HG03442 (cell line): ENCODE measurements around the gene DPEP1.
A peak's percentile ranks its signal among the peaks of the same experiment; 100 is the strongest.
"Not testable (repeated sequence)": the region's sequence is repeated elsewhere in the genome, so short reads cannot be mapped to it uniquely, and the experiment has no call there.

Experiments used
- ATAC-seq: cut with Tn5 transposase; IDR thresholded peaks from one replicate; pipeline ENCODE4 v1.9.1; 2021; ENCODE audit warnings: mild to moderate bottlenecking, moderate library complexity; ENCODE audit not compliant: unreplicated experiment

DPEP1 gene

DNA sequence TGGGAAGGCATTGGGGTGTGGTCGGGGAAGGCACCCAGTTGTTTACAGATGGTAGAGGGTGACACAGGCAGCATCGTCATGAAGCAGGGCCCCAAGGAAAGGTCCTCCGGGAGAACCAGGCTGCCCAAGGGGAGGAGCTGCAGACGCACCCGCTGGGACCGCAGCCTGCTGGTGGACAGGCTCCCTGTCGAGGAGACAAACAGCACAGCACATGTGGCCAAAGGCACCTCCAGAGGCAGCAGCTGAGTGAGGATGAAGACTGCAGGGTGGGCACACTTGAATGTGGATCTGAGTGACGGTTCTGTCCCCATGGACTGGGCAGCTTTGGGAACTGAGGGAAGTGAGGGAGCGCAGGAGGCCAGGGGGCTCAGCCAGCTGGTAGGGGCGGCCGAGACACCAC lies 31.7 kb downstream of the DPEP1 start:
- ATAC-seq: no peak

GRCh38 chr16:89646270-89646669 lies 32.8 kb downstream of the DPEP1 start:
- no peak for ATAC-seq

DNA sequence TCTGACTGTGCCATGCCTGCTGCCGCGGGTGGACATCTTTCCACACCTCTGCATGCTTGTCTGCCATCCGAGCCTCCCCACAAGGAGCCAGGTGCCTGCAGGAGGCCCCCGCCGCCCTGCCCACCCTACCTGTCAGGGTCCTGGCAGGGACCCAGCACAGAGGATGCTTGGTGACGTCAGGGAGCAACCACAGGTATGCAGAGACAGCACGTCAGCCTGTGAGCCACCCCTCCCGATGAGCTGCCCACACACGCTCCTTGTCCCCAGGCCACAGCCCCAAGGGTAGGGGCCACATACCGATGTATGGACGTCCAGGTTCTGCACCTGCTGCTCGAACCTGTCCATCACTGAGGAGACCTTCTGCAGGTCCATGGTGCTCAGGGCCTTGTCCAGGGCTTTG lies 33.5 kb downstream of the DPEP1 start:
- no peak for ATAC-seq

DNA sequence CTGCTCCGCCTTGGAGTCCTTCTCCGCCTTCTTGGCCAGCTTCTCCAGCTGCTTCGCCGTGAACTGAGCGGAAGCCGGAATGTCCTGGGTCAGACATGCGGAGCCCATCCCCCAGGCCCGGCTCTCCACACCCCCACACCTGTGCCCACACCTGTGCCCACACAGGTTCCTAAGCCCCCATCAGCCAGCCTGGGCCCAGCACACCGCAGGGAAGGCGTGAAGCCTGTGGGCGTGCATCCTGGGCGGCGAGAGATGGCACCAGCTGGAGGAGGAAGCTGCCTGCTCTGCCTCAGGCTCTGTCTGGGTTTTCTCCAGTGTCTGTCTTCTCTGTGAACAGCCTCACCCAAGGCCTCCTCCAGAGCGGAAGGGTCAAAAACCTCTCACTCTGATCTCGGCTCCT lies 38.1 kb downstream of the DPEP1 start:
- no peak for ATAC-seq

GRCh38 chr16:89653656-89654295 lies 40.3 kb downstream of the DPEP1 start:
- ATAC-seq: no peak

- no peak for ATAC-seq
These were observed 41.7 kb downstream of the DPEP1 start for GRCh38 chr16:89655062-89655643.

DNA sequence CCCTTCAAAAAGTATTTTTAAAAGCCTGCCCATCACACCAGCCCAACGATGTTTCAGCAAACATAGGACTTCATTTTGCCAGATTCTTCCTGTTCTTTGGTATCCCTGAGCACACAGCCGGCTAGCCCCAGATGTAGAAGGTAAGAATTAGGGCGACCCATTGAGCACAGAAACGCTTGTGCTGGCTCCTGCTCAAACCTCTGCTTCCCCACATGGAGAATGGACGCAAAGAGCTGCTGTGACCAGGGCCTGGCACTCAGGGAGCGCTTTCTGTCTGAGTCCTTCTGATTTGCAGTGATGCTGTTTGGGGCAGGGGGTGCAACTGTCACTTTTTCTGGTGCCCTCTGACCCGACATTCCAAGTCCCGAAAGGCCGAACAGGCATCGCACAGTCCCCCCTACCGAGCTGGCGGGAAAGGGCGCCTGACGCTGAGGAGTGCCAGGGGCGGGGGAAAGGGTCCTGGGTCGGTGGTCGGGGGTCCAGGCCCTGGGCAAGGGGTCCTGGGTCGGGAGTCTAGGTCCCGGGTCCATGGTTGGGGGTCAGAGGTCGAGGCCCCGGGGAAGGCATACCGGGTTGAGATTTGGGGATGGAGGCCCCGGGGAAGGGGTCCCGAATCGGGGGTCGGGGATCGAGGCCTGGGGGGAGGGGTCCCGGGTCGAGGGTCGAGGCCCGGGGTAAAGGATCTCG lies 43.1 kb downstream of the DPEP1 start:
- ATAC-seq: no peak

- peak; percentile 84 for ATAC-seq
These were observed 44.2 kb downstream of the DPEP1 start, which contains the start of the genes CHMP1A and SPATA33 for GRCh38 chr16:89657442-89658220. Gene CHMP1A (minus strand): TSS chr16:89657708. CDS start chr16:89657588, 120 bp downstream. Gene SPATA33 (plus strand): TSS chr16:89657836. CDS start chr16:89657912, 76 bp downstream.

DNA sequence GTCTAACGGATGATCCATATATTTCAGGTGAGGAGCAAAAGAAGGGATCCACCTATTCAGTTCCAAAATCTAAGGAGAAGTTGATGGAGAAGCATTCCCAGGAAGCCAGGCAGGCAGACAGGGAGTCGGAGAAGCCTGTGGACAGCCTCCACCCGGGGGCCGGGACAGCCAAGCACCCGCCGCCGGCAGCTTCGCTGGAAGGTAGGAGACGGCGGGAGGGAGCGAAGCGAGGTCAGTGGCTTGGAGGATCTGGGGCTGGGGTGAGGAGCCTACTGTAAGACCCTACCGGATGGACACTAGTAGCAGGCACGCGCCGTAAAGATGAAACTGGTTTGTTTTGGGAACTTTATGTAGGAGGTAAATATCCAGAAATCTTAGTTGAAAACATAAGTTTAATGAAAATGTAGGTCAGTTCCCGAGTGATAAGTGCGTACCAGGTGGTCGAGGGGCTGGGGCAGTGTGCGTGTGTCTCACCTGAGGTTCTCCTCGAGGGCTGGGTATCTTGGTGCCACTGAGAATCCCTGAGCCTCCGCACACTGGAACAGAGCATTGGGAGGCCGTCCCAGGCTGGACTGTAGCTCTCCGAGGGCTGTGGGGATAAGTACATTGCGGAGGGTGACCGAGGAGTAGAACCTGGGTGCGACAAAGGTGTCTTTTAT lies 44.9 kb downstream of the DPEP1 start:
- no peak for ATAC-seq

- ATAC-seq: no peak
These were observed 46.7 kb downstream of the DPEP1 start for GRCh38 chr16:89660146-89660545.

DNA sequence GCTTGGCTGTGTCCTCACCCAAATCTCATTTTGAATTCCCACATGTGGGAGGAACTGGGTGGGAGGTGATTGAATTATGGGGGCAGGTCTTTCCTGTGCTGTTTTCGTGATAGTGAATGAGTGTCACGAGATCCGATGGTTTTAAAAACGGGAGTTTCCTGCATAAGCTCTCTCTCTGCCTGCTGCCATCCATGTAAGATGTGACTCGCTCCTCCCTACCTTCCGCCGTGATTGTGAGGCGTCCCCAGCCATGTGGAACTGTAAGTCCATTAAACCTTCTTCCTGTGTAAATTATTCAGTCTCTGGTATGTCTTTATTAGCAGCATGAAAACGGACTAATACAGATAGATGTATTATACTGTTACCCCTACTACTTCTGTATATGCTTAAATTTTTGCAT lies 47.8 kb downstream of the DPEP1 start:
- no peak for ATAC-seq

DNA sequence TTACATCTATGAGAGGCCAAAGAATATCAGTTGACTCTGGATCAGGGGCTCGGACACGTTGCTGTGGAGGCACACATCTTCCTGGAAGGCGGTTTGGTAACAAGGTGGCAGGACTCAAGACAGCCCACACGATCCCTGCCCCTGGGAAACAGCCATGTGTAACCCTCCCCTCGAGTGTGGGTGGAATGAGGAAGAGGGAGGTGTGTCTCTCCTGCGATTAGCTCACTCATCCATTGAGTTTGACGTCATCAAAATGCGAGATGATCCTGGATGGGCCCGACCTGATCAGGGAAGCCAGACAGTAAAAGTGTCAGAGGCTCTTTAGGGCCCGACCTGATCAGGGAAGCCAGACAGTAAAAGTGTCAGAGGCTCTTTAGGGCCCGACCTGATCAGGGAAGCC lies 50.8 kb downstream of the DPEP1 start:
- not testable (repeated sequence) for ATAC-seq

GRCh38 chr16:89667000-89667399 lies 53.6 kb downstream of the DPEP1 start:
- not testable (repeated sequence) for ATAC-seq

- no peak for ATAC-seq
These were observed 54.2 kb downstream of the DPEP1 start for GRCh38 chr16:89667633-89668032.

DNA sequence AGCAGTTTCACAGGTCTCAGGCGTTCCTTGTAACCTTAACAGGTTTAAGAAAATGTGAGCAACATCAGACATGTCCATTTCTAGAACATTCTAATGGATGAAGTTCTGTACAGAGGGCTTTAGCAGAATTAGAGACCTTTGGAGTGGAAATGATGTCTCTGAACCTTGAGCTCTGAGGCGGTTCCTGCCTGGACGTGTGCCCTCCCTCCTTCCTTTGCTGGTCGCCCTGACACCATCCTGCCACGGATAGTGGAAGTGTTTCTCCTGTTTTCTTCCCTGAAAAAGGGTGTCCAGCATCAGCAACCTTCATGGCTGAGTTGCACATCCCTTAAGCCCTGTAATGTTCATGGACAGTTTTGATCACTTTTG lies 55.3 kb downstream of the DPEP1 start:
- ATAC-seq: no peak

GRCh38 chr16:89669755-89670154 lies 56.3 kb downstream of the DPEP1 start:
- ATAC-seq: no peak

GRCh38 chr16:89670496-89671431 lies 57.3 kb downstream of the DPEP1 start:
- no peak for ATAC-seq

DNA sequence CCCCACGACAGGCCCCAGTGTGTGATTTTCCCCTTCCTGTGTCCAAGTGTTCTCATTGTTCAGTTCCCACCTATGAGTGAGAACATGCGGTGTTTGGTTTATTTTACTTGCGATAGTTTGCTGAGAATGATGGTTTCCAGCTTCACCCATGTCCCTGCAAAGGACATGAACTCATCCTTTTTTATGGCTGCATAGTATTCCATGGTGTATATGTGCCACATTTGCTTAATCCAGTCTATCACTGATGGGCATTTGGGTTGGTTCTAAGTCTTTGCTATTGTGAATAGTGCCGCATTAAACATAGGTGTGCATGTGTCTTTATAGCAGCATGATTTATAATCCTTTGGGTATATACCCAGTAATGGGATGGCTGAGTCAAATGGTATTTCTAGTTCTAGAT lies 58.1 kb downstream of the DPEP1 start:
- not testable (repeated sequence) for ATAC-seq

DNA sequence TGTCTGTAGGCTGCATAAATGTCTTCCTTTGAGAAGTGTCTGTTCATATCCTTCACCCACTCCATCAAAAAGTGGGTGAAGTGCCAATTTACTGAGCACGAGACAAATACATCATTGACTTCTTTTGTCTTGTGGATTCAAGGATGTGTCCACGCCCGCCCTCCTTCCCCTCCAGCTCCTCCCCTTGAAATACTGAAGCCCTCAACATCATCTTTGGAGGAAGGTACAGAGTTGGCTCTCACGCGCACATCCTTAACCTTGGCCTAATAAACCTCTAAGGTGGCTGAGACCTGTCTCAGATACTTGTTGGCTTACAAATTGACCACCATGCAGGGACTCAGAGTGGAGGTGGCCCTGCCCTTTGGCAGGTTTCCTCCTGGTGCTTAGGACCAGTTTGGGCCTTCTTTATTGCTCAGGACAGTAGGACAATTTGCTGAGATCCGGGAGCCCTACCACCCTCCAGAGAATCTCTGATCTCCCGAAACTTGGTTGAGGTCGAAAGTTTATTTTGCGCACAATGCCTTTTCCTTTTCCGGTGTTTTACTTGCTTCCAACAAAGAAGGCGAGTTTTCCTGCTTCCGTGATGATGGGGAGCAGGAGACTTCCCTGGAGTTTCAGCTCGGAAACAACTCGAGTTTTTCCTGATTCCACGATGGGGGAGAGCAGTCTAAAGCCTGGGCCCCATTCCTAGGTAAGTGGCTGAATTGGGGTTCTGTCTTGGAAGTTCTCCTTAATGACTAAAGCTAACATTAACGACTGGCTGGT lies 58.9 kb downstream of the DPEP1 start:
- ATAC-seq: no peak
